HepG2 (cell line): ENCODE results near the gene VPS13C. TPM values are rescaled to one million over a fixed set of nuclear protein-coding genes. Genes with fewer than 3 reads are reported as not detected.
A peak's percentile ranks its signal among the peaks of the same experiment; 100 is the strongest.

ENCODE experiments used
- BRD4 ChIP-seq: sonication (generic); formaldehyde crosslinking; IDR thresholded peaks from 2 replicates; pipeline ENCODE4 v1.4.0; 2020; ENCODE audit warnings: missing genetic modification reagents
- CCAR2 ChIP-seq: fragments of 200-400 bp; formaldehyde crosslinking; optimal IDR thresholded peaks from 2 replicates; pipeline ENCODE3; 2018; ENCODE audit warnings: low read depth, mild to moderate bottlenecking, low read length, moderate library complexity
- CENPT ChIP-seq: sonication (generic); formaldehyde crosslinking; IDR thresholded peaks from 2 replicates; pipeline ENCODE4 v1.8.0; 2022; ENCODE audit warnings: low read depth, mild to moderate bottlenecking, moderate library complexity, missing genetic modification reagents
- HNRNPK ChIP-seq: fragments of 200-400 bp; formaldehyde crosslinking; IDR thresholded peaks from 2 replicates; pipeline ENCODE4 v1.6.1; 2018; ENCODE audit warnings: low read length, low read depth, moderate library complexity, mild to moderate bottlenecking; ENCODE audit not compliant: poor library complexity, severe bottlenecking
- HNRNPUL1 ChIP-seq: fragments of 200-400 bp; formaldehyde crosslinking; IDR thresholded peaks from 2 replicates; pipeline ENCODE4 v1.6.1; 2017; ENCODE audit warnings: low read depth, mild to moderate bottlenecking, low read length, moderate library complexity
- LCORL ChIP-seq, 2 experiments: fragments of 450-650 bp in 1 of 2; sonication (generic) in 1 of 2; formaldehyde crosslinking in 1 of 2; IDR thresholded peaks; 2 replicates each; pipeline versions ENCODE4 v1.5.0 to v1.6.1; 2017 to 2020; ENCODE audit warnings: antibody characterized with exemption in 1 of 2, missing genetic modification reagents in 1 of 2
- RXRB ChIP-seq: IDR thresholded peaks from 2 replicates; pipeline ENCODE4 v1.6.1; 2016; ENCODE audit warnings: borderline replicate concordance, missing genetic modification reagents, missing compliant biosample characterization
- SAFB2 ChIP-seq: sonication (generic); formaldehyde crosslinking; IDR thresholded peaks from 2 replicates; pipeline ENCODE4 v1.5.1; 2020; ENCODE audit warnings: missing genetic modification reagents, low read depth, mild to moderate bottlenecking, borderline replicate concordance
- SRSF1 ChIP-seq: fragments of 200-400 bp; formaldehyde crosslinking; optimal IDR thresholded peaks from 2 replicates; pipeline ENCODE3; 2017; ENCODE audit warnings: mild to moderate bottlenecking, low read depth, low read length, moderate library complexity
- SRSF4 ChIP-seq: fragments of 200-400 bp; formaldehyde crosslinking; IDR thresholded peaks from one replicate; pipeline ENCODE4 v1.6.1; 2018; ENCODE audit warnings: mild to moderate bottlenecking, low read depth, low read length, moderate library complexity; ENCODE audit not compliant: poor library complexity, severe bottlenecking
- SUZ12 ChIP-seq: fragments of 150-350 bp; IDR thresholded peaks from 2 replicates; pipeline ENCODE4 v1.6.1; 2014; ENCODE audit warnings: low read depth, low read length
- ZNF512B ChIP-seq: sonication (generic); formaldehyde crosslinking; IDR thresholded peaks from 2 replicates; pipeline ENCODE4 v1.5.1; 2020; ENCODE audit warnings: missing genetic modification reagents, mild to moderate bottlenecking, borderline replicate concordance
- ZNF557 ChIP-seq: sonication (generic); formaldehyde crosslinking; IDR thresholded peaks from 2 replicates; pipeline ENCODE4 v1.4.0; 2020; ENCODE audit warnings: missing genetic modification reagents
- ZNF644 ChIP-seq: IDR thresholded peaks from 2 replicates; pipeline ENCODE4 v1.6.1; 2016; ENCODE audit warnings: low read depth
- ZNF670 ChIP-seq: sonication (generic); formaldehyde crosslinking; IDR thresholded peaks from 2 replicates; pipeline ENCODE4 v1.8.0; 2022; ENCODE audit warnings: mild to moderate bottlenecking, missing genetic modification reagents, borderline replicate concordance
- ZSCAN21 ChIP-seq: sonication (generic); formaldehyde crosslinking; IDR thresholded peaks from 2 replicates; pipeline ENCODE4 v1.8.0; 2022; ENCODE audit warnings: mild to moderate bottlenecking, missing genetic modification reagents, moderate library complexity, borderline replicate concordance
- polyA plus RNA-seq, 8 experiments: library from polyadenylated mRNA; depleted of rRNA in 3 of 8; stranded (reverse) in 7 of 8; unstranded in 1 of 8; fragments of >200 nt; fragmentation: Illumina TruSeq in 4 of 8; extraction: Trizol in 4 of 8; gene quantifications; 2 replicates each; pipeline versions ENCODE4 v1.2.1 to v1.2.3, GENCODE V29; 2011 to 2016; ENCODE audit warnings: low read depth in 4 of 8, missing spikeins in 1 of 8, mixed read lengths in 1 of 8; ENCODE audit not compliant: insufficient read depth in 1 of 8
- total RNA-seq, 5 experiments: library from RNA; depleted of rRNA; stranded (reverse); fragments of >200 nt; fragmentation: Illumina TruSeq; extraction: Trizol; gene quantifications; 2 replicates each; pipeline ENCODE4 v1.2.3, GENCODE V29; 2016; ENCODE audit warnings: low read depth in 1 of 5
- TF ChIP-seq, protein P1 (sequence below): sonication (generic); formaldehyde crosslinking; IDR thresholded peaks from 2 replicates; pipeline ENCODE4 v1.9.0; 2021; ENCODE audit warnings: missing genetic modification reagents, borderline replicate concordance
- TF ChIP-seq, protein P2 (sequence below): sonication (generic); formaldehyde crosslinking; IDR thresholded peaks from 2 replicates; pipeline ENCODE4 v1.4.0; 2020; ENCODE audit warnings: mild to moderate bottlenecking, missing genetic modification reagents

Gene VPS13C
- total and polyA plus RNA-seq, 2 of the 13 experiments (the other 11 are each of a cell fraction or from before 2014, with no cell fraction given): 10.9 to 26.8 TPM

- TF ChIP-seq ZNF670 (CRISPR knock-in tag): no peak
- no peak for TF ChIP-seq HNRNPUL1
- peak; percentile 73 for TF ChIP-seq CCAR2
- TF ChIP-seq, protein P1, sequence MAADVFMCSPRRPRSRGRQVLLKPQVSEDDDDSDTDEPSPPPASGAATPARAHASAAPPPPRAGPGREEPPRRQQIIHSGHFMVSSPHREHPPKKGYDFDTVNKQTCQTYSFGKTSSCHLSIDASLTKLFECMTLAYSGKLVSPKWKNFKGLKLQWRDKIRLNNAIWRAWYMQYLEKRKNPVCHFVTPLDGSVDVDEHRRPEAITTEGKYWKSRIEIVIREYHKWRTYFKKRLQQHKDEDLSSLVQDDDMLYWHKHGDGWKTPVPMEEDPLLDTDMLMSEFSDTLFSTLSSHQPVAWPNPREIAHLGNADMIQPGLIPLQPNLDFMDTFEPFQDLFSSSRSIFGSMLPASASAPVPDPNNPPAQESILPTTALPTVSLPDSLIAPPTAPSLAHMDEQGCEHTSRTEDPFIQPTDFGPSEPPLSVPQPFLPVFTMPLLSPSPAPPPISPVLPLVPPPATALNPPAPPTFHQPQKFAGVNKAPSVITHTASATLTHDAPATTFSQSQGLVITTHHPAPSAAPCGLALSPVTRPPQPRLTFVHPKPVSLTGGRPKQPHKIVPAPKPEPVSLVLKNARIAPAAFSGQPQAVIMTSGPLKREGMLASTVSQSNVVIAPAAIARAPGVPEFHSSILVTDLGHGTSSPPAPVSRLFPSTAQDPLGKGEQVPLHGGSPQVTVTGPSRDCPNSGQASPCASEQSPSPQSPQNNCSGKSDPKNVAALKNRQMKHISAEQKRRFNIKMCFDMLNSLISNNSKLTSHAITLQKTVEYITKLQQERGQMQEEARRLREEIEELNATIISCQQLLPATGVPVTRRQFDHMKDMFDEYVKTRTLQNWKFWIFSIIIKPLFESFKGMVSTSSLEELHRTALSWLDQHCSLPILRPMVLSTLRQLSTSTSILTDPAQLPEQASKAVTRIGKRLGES (CRISPR knock-in tag): peak; percentile 69; the same call in 1 of the 2 replicates
- TF ChIP-seq CENPT (CRISPR knock-in tag): 0 out of 2 replicates have a peak, but pooled peaks have one; percentile 45
- TF ChIP-seq ZNF557 (CRISPR knock-in tag): no peak
- TF ChIP-seq SRSF1: no peak
- no peak for TF ChIP-seq SAFB2
- TF ChIP-seq SUZ12: no peak
- 0 out of 2 replicates have a peak, but pooled peaks have one; percentile 30 for TF ChIP-seq BRD4 (CRISPR knock-in tag)
- TF ChIP-seq ZNF644 (CRISPR knock-in tag): no peak
- TF ChIP-seq RXRB (CRISPR knock-in tag): 0 out of 2 replicates have a peak, but pooled peaks have one; percentile 48
- TF ChIP-seq, protein P2, sequence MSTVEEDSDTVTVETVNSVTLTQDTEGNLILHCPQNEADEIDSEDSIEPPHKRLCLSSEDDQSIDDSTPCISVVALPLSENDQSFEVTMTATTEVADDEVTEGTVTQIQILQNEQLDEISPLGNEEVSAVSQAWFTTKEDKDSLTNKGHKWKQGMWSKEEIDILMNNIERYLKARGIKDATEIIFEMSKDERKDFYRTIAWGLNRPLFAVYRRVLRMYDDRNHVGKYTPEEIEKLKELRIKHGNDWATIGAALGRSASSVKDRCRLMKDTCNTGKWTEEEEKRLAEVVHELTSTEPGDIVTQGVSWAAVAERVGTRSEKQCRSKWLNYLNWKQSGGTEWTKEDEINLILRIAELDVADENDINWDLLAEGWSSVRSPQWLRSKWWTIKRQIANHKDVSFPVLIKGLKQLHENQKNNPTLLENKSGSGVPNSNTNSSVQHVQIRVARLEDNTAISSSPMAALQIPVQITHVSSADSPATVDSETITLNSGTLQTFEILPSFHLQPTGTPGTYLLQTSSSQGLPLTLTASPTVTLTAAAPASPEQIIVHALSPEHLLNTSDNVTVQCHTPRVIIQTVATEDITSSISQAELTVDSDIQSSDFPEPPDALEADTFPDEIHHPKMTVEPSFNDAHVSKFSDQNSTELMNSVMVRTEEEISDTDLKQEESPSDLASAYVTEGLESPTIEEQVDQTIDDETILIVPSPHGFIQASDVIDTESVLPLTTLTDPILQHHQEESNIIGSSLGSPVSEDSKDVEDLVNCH (CRISPR knock-in tag): no peak
- no peak; the same call in 1 of the 2 replicates for TF ChIP-seq ZNF512B
- no peak for TF ChIP-seq HNRNPK
- TF ChIP-seq ZSCAN21 (CRISPR knock-in tag): no peak; the same call in 1 of the 2 replicates
- no peak for TF ChIP-seq LCORL (IDR thresholded peaks at IDR 0.05)
- peak; percentile 79; the same call in 1 of the 2 replicates for TF ChIP-seq LCORL (CRISPR knock-in tag; IDR thresholded peaks at IDR 0.05)
- no peak for TF ChIP-seq SRSF4
Observed at GRCh38 chr15:62060113-62060895, at the start of gene VPS13C (continued).
